ENCODE results near the gene SPDYE18.
"Not testable (repeated sequence)": the region's sequence is repeated elsewhere in the genome, so short reads cannot be mapped to it uniquely, and the experiment has no call there.

DNA sequence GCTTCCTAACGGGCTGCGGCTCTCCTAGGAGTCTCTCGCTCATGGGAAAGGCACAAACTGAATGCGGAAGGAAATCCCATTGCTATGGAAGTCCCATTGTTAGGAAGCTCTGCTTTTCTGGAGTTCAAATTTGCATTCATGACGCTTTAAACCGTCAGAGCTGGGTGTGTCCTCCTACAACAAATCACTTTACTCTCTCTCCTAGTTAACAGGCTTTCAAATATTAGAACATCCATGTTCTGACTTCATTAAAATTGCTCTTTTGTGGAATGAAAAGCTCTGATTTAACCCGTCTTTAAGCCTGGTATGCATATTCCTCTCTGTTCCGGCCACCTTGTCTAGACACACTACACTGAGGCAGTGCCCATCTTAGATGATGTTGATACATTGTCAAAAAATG is 30.1 kb downstream of the SPDYE18 start, which contains the start of gene SPDYE17:
- not testable (repeated sequence) for TF ChIP-seq EZH2 (IDR thresholded peaks at IDR 0.05; ENCODE audit: borderline replicate concordance, low read depth, low read length, severe bottlenecking)
- TF ChIP-seq, protein P1, sequence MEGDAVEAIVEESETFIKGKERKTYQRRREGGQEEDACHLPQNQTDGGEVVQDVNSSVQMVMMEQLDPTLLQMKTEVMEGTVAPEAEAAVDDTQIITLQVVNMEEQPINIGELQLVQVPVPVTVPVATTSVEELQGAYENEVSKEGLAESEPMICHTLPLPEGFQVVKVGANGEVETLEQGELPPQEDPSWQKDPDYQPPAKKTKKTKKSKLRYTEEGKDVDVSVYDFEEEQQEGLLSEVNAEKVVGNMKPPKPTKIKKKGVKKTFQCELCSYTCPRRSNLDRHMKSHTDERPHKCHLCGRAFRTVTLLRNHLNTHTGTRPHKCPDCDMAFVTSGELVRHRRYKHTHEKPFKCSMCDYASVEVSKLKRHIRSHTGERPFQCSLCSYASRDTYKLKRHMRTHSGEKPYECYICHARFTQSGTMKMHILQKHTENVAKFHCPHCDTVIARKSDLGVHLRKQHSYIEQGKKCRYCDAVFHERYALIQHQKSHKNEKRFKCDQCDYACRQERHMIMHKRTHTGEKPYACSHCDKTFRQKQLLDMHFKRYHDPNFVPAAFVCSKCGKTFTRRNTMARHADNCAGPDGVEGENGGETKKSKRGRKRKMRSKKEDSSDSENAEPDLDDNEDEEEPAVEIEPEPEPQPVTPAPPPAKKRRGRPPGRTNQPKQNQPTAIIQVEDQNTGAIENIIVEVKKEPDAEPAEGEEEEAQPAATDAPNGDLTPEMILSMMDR (IDR thresholded peaks at IDR 0.05; ENCODE audit: borderline replicate concordance, extremely low read depth, low read length, poor library complexity, severe bottlenecking), result not testable (repeated sequence)
